ENCODE data around the gene BAHCC1.

GRCh38 chr17:81445642-81446503 lies 50.6 kb downstream of the BAHCC1 start:
- no peak for TF ChIP-seq E2F4 (CRISPR knock-in tag; IDR thresholded peaks at IDR 0.05; ENCODE audit: borderline replicate concordance, low read depth)
- TF ChIP-seq TCF7 (CRISPR knock-in tag; IDR thresholded peaks at IDR 0.05; ENCODE audit: low read depth) = no peak
- TF ChIP-seq HMGXB4 (CRISPR knock-in tag; IDR thresholded peaks at IDR 0.05) = no peak
- no peak for TF ChIP-seq CTCF (IDR thresholded peaks at IDR 0.05)
- TF ChIP-seq, protein P1, sequence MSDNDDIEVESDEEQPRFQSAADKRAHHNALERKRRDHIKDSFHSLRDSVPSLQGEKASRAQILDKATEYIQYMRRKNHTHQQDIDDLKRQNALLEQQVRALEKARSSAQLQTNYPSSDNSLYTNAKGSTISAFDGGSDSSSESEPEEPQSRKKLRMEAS (CRISPR knock-in tag; IDR thresholded peaks at IDR 0.05) = no peak
- TF ChIP-seq, protein P2, sequence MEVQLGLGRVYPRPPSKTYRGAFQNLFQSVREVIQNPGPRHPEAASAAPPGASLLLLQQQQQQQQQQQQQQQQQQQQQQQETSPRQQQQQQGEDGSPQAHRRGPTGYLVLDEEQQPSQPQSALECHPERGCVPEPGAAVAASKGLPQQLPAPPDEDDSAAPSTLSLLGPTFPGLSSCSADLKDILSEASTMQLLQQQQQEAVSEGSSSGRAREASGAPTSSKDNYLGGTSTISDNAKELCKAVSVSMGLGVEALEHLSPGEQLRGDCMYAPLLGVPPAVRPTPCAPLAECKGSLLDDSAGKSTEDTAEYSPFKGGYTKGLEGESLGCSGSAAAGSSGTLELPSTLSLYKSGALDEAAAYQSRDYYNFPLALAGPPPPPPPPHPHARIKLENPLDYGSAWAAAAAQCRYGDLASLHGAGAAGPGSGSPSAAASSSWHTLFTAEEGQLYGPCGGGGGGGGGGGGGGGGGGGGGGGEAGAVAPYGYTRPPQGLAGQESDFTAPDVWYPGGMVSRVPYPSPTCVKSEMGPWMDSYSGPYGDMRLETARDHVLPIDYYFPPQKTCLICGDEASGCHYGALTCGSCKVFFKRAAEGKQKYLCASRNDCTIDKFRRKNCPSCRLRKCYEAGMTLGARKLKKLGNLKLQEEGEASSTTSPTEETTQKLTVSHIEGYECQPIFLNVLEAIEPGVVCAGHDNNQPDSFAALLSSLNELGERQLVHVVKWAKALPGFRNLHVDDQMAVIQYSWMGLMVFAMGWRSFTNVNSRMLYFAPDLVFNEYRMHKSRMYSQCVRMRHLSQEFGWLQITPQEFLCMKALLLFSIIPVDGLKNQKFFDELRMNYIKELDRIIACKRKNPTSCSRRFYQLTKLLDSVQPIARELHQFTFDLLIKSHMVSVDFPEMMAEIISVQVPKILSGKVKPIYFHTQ (CRISPR knock-in tag; IDR thresholded peaks at IDR 0.05) = no peak
